ENCODE measurements around the gene SNRNP48. TPM values are rescaled to one million over a fixed set of nuclear protein-coding genes. Genes with fewer than 3 reads are reported as not detected.

Gene SNRNP48
- total and polyA plus RNA-seq, 2 donors (not counting 3 experiments of a cell fraction or from before 2014, with no cell fraction given), result 4.2 to 13.2 TPM

DNA sequence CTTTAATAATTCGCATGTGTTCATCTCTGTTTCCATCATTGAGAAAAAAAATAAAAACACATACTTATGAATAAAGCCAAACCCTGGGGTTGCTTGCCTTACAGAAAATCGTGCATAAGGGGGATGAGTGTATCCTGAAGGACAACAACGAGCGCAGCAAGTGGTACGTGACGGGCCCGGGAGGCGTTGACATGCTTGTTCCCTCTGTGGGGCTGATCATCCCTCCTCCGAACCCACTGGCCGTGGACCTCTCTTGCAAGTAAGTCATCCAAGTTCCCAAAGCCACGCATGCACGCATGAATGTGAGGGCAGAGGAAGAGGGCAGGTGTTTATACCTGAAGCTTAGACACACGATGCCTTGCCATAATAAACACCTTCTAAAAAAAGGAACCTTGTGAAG lies 20.9 kb upstream of the SNRNP48 start:
- ChIA-PET CTCF (no interaction called here), POLR2A (no interaction called here)
- no peaks in the 10 kb centered on the region for H3K36me3 ChIP-seq (ENCODE audit: control insufficient read depth in 2 of 2, extremely low read depth in 1 of 2, insufficient read depth in 2 of 2, low read length in 2 of 2)
- no peaks in the 10 kb centered on the region for H3K79me2 ChIP-seq (ENCODE audit: control insufficient read depth, insufficient read depth, low read length)
- no peak overlapping the region for H2AFZ ChIP-seq (ENCODE audit: low read depth, low read length)
- no peaks in the 10 kb centered on the region for H3K9me1 ChIP-seq (replicated peaks; ENCODE audit: control insufficient read depth, extremely low read depth, insufficient read depth, low read length)
- BruUV-seq (replicated peaks), result no TSS peak
- TF ChIP-seq POLR2A (IDR thresholded peaks at IDR 0.05; ENCODE audit: low read depth, low read length), result no peak
- TF ChIP-seq GATA2 (IDR thresholded peaks at IDR 0.05; ENCODE audit: insufficient read depth, insufficient read length, low read depth, low read length), result no peak
- no peak for TF ChIP-seq JUN (IDR thresholded peaks at IDR 0.05; ENCODE audit: borderline replicate concordance, insufficient read depth, insufficient read length, low read depth)
- TF ChIP-seq, protein P1, sequence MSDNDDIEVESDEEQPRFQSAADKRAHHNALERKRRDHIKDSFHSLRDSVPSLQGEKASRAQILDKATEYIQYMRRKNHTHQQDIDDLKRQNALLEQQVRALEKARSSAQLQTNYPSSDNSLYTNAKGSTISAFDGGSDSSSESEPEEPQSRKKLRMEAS (IDR thresholded peaks at IDR 0.05; ENCODE audit: insufficient read depth, insufficient read length), result no peak
- TF ChIP-seq MYC (IDR thresholded peaks at IDR 0.05; ENCODE audit: low read depth, low read length), result no peak
- TF ChIP-seq, protein P2, sequence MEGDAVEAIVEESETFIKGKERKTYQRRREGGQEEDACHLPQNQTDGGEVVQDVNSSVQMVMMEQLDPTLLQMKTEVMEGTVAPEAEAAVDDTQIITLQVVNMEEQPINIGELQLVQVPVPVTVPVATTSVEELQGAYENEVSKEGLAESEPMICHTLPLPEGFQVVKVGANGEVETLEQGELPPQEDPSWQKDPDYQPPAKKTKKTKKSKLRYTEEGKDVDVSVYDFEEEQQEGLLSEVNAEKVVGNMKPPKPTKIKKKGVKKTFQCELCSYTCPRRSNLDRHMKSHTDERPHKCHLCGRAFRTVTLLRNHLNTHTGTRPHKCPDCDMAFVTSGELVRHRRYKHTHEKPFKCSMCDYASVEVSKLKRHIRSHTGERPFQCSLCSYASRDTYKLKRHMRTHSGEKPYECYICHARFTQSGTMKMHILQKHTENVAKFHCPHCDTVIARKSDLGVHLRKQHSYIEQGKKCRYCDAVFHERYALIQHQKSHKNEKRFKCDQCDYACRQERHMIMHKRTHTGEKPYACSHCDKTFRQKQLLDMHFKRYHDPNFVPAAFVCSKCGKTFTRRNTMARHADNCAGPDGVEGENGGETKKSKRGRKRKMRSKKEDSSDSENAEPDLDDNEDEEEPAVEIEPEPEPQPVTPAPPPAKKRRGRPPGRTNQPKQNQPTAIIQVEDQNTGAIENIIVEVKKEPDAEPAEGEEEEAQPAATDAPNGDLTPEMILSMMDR (IDR thresholded peaks at IDR 0.05; ENCODE audit: extremely low read depth in 1 of 2, insufficient read depth in 1 of 2, low read depth in 1 of 2, low read length in 2 of 2), result no peak
- TF ChIP-seq POLR2AphosphoS5 (IDR thresholded peaks at IDR 0.05; ENCODE audit: insufficient read depth, low read depth, low read length), result no peak
- no peak for TF ChIP-seq EZH2 (IDR thresholded peaks at IDR 0.05; ENCODE audit: borderline replicate concordance, low read depth, low read length, severe bottlenecking)
- no peak for TF ChIP-seq FOS (IDR thresholded peaks at IDR 0.05; ENCODE audit: borderline replicate concordance, insufficient read depth, low read length)
- no peak overlapping the region for H3K4me2 ChIP-seq (ENCODE audit: insufficient read depth, low read length)
- no peak overlapping the region for H3K9ac ChIP-seq (replicated peaks; ENCODE audit: extremely low read depth, insufficient read depth, low read length)
- H3K4me3 ChIP-seq (replicated peaks in 1 of 3; ENCODE audit: insufficient read depth in 1 of 3, low read depth in 1 of 3, low read length in 3 of 3), result no peak overlapping the region
- dilution Hi-C loops (cut with MboI; ENCODE audit: extremely low pct_ligation_motif_present, low sequenced_read_pairs), result no loop called here
- H3K27me3 ChIP-seq (ENCODE audit: control insufficient read depth in 2 of 2, insufficient read depth in 2 of 2, low read length in 2 of 2), result peaks cover 0 to 3% of the 10 kb centered on the region in 2 experiments
- intact Hi-C loops (cut with micrococcal nuclease), result no loop called here
- H4K20me1 ChIP-seq (replicated peaks; ENCODE audit: control insufficient read depth, extremely low read depth, insufficient read depth, low read length), result no peaks in the 10 kb centered on the region
- DNase-seq (ENCODE audit: low read depth, low spot score) (no peak), FAIRE-seq (no peak)
- H3K27ac ChIP-seq (ENCODE audit: insufficient read depth, low read depth, low read length), result no peak overlapping the region
- no peaks in the 10 kb centered on the region for H3K9me3 ChIP-seq (replicated peaks; ENCODE audit: control insufficient read depth, insufficient read depth, low read length)
- H3K4me1 ChIP-seq (ENCODE audit: control insufficient read depth, extremely low read depth, insufficient read depth, low read length), result no peaks in the 10 kb centered on the region

Data from endothelial cell of umbilical vein (primary cell).